GM18909 (cell line): ENCODE measurements around the gene PGM1.

Experiments
- ATAC-seq: cut with Tn5 transposase; IDR thresholded peaks from one replicate; pipeline ENCODE4 v1.9.1; 2021; ENCODE audit warnings: mild to moderate bottlenecking; ENCODE audit not compliant: unreplicated experiment, poor library complexity

The PGM1 gene

GRCh38 chr1:63628607-63629006 is 35.4 kb downstream of the PGM1 start:
- no peak for ATAC-seq

- ATAC-seq, result no peak
Measured at GRCh38 chr1:63630238-63630637, 37.0 kb downstream of the PGM1 start.

- ATAC-seq, result no peak
Measured at GRCh38 chr1:63630666-63631065, 37.5 kb downstream of the PGM1 start.

GRCh38 chr1:63632110-63632509 is 38.9 kb downstream of the PGM1 start:
- no peak for ATAC-seq

DNA sequence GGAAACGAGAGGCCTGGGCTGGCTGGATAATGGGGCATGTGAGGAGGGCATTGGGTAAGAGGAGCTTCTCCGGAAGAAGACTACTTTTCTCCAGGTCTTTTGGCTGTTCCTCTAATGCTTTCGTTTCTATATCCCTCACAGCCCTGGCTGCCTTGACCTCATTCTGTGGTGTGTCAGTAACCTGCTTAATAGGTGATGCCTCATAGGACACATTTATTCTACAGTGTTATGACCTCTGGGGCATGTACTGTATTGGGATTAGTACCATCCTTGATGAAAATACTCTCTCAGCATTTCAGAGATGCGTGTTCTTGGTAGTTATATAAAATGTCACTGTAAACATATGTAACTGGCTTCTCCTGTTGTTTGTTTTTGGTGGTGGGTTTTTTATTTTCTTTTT is 40.1 kb downstream of the PGM1 start:
- no peak for ATAC-seq

- no peak for ATAC-seq
Measured at GRCh38 chr1:63634471-63634870, 41.3 kb downstream of the PGM1 start.

DNA sequence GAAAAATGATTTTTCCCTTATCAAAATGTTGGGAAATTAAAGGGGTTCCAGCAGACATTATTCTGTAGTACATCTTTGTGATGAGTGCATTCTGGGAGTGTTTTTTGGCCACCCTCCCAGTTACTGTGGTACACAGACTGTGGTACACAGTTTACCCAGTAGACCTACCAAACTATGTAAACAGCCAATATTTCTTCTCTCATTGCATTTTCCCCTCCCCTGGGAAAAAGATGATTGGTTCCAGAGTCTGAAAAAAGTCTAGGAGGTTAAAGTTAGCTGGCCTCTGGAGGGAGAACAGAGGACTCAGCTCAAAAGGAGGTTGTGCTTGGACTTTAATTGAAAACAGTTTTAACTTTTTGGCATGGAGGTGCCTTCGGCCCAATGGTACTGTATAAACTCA is 42.5 kb downstream of the PGM1 start:
- ATAC-seq, result no peak

DNA sequence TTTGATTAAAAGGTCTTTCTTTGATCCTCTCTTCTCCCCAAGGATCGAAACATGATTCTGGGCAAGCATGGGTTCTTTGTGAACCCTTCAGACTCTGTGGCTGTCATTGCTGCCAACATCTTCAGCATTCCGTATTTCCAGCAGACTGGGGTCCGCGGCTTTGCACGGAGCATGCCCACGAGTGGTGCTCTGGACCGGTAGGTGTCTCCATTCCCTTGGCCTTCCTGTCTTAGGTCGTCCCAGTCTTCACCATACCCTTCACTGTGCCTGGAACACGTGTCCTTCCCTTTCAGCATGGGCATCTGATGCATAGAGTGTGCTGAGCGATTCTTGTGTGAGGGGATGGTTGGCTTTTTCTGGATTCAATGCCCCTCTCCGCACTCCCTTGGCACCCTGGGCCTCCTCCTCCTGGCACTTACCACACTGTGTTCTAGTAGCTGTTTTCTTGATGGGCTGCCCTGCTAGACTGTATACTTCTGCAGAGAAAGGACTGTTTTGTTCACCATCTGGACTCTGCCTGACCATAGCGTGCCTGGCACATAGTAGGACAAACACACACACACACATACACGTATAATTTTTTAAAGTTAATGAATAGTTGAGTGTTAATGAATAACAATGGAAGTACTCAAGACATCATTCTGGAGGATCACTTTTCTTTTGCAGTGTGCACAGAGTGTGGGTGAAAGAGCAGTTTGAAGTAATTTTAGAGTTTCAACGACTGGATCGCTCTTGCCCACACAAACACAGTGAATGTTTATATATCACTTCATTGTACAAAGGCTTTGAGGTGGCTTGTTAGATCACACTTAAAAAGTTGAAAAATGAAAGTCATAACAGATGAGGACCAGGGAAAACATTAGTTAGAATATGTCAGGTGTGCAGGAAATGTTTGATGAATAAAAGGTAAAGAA is 43.2 kb downstream of the PGM1 start:
- ATAC-seq, result no peak

GRCh38 chr1:63638471-63638870 is 45.3 kb downstream of the PGM1 start:
- ATAC-seq, result no peak

- ATAC-seq, result no peak
Measured at GRCh38 chr1:63638875-63639274, 45.7 kb downstream of the PGM1 start.

- no peak for ATAC-seq
Measured at GRCh38 chr1:63640633-63641567, 47.7 kb downstream of the PGM1 start.

DNA sequence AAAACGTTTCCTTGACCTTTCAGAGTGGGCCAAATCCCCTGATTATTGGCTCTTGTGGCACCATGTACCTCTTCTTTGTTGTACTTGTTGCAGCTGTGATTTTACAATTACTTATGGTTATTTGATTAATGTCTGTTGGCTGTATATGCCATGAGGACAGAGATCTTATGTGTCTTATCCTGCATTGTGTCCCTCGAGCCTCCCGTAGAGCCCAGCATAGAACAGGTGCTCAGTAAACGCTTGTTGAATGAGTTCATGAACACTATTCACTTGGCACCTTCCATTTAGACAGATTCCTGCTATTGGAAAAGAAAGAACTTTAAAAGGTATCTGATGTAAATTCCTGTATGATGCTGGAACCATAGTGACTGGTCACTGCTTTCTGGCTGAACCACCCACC is 48.4 kb downstream of the PGM1 start:
- ATAC-seq, result no peak

- ATAC-seq, result no peak
Measured at GRCh38 chr1:63642901-63643300, 49.7 kb downstream of the PGM1 start.

DNA sequence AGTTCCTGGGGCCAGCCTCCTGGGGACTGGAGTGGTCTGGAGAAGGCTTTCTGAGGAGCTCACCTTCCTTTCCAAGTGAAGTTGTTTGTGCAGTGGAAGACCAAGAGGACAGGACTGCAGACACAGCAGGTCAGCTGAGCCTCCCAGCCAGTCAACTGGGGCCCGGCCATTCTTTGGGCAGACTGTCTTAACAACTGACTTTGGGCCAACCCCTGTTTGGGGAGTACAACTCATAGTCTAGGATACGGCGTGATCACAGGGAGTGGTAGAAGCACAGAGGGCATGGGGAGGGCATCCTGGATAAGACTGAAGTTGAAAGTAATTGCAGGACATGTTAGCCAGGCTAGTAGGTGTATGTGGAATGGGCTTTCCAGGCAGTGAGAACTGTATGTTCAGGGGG is 50.3 kb downstream of the PGM1 start:
- no peak for ATAC-seq

DNA sequence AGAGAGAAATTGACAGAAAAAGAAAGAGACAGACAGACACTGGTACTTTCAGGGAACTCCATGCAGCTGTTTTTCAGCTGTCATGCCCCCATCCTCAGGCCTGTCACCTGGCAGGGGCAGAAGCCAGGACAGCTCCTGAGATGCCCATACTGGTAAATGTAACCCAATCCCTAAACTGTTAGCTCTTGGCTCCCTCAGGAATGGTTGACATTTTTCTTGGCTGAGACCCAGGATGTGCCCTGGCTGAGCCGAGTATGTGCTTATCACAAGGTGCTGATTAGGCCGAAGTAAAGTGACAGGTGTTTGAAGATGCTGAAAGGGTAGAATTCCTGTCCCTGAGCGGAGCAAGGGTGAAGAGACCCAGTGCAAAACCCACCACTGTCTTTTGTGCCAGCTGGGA is 50.7 kb downstream of the PGM1 start:
- no peak for ATAC-seq

DNA sequence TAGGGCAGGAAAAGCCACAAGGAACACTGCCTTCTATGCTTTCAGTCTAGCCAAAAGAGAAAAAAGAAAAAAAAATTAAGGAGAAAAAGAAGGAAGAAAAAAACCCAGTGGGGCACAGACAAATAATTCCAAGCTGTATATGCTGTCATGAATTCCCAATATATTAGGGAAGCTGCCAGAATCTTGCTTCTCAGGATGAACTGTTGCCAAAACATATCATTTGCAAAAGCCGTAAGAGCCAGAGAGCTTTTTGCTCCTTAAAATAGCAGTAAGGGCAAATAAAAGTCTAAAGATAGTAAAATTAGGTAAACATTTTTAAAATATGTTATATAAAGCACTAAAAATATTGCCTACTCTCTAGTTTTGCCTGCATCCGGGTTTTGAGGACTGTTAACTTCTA is 52.1 kb downstream of the PGM1 start:
- ATAC-seq, result no peak

GRCh38 chr1:63648689-63649088 is 55.5 kb downstream of the PGM1 start:
- no peak for ATAC-seq

DNA sequence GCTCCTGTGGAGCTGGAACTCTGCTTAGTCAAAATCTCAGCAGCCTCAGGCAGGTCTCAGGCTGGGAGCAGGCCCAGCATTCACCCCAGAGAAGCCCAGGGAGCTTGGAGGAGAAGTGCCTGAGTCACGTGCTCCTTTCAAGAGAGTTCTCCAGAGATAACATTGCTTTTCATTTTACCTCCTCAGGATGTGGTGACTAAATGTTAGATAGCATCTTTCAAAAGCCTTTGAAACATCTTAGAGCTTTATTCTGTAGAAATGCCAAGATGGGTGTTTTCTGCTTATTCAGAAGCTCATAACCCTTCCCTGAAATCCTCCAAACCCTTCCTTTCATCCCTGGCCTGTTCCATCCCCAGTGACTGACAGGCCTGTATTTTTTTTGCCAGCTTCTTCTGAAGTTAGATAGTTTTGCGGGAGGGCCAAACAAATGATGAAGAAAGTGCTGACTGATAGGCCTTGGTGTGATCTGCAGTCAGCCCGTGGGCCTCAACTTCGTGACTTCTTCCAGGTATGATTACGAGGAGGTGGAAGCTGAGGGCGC is 58.0 kb downstream of the PGM1 start:
- no peak for ATAC-seq

- no peak for ATAC-seq
Measured at GRCh38 chr1:63653976-63654375, 60.8 kb downstream of the PGM1 start.

DNA sequence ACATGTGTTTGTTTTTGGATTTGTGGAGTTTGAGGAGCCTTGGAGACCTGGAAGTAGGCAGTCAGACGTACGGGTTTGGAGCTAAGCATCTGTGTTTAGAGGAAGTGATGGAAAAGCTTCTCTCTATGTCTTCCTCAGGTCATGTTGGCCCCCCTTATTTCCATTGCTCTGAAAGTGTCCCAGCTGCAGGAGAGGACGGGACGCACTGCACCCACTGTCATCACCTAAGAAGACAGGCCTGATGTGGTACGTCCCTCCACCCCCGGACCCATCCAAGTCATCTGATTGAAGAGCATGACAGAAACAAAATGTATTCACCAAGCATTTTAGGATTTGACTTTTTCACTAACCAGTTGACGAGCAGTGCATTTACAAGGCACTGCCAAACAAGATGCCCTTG is 66.2 kb downstream of the PGM1 start:
- no peak for ATAC-seq
